ENCODE measurements around the gene PLXNA1.

GRCh38 chr3:127015282-127016042, 32.5 kb downstream of the PLXNA1 start:
- TF ChIP-seq, protein P1, sequence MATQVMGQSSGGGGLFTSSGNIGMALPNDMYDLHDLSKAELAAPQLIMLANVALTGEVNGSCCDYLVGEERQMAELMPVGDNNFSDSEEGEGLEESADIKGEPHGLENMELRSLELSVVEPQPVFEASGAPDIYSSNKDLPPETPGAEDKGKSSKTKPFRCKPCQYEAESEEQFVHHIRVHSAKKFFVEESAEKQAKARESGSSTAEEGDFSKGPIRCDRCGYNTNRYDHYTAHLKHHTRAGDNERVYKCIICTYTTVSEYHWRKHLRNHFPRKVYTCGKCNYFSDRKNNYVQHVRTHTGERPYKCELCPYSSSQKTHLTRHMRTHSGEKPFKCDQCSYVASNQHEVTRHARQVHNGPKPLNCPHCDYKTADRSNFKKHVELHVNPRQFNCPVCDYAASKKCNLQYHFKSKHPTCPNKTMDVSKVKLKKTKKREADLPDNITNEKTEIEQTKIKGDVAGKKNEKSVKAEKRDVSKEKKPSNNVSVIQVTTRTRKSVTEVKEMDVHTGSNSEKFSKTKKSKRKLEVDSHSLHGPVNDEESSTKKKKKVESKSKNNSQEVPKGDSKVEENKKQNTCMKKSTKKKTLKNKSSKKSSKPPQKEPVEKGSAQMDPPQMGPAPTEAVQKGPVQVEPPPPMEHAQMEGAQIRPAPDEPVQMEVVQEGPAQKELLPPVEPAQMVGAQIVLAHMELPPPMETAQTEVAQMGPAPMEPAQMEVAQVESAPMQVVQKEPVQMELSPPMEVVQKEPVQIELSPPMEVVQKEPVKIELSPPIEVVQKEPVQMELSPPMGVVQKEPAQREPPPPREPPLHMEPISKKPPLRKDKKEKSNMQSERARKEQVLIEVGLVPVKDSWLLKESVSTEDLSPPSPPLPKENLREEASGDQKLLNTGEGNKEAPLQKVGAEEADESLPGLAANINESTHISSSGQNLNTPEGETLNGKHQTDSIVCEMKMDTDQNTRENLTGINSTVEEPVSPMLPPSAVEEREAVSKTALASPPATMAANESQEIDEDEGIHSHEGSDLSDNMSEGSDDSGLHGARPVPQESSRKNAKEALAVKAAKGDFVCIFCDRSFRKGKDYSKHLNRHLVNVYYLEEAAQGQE (IDR thresholded peaks at IDR 0.05; ENCODE audit: insufficient replicate concordance, low read depth), result no peak
- TF ChIP-seq, protein P2, sequence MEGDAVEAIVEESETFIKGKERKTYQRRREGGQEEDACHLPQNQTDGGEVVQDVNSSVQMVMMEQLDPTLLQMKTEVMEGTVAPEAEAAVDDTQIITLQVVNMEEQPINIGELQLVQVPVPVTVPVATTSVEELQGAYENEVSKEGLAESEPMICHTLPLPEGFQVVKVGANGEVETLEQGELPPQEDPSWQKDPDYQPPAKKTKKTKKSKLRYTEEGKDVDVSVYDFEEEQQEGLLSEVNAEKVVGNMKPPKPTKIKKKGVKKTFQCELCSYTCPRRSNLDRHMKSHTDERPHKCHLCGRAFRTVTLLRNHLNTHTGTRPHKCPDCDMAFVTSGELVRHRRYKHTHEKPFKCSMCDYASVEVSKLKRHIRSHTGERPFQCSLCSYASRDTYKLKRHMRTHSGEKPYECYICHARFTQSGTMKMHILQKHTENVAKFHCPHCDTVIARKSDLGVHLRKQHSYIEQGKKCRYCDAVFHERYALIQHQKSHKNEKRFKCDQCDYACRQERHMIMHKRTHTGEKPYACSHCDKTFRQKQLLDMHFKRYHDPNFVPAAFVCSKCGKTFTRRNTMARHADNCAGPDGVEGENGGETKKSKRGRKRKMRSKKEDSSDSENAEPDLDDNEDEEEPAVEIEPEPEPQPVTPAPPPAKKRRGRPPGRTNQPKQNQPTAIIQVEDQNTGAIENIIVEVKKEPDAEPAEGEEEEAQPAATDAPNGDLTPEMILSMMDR (IDR thresholded peaks at IDR 0.05; ENCODE audit: insufficient read depth, low read length), result no peak
- TF ChIP-seq POLR2AphosphoS5 (IDR thresholded peaks at IDR 0.05; ENCODE audit: low read depth) (no peak), SPI1 (IDR thresholded peaks at IDR 0.05; ENCODE audit: borderline replicate concordance, low read depth) (no peak), GABPA (IDR thresholded peaks at IDR 0.05; ENCODE audit: low read depth) (no peak)

Data from HL-60 (cell line).